GM18867 (cell line): Measurements from ENCODE around the gene ELOVL6.
"Not testable (repeated sequence)": the region's sequence is repeated elsewhere in the genome, so short reads cannot be mapped to it uniquely, and the experiment has no call there.

ENCODE experiments used
- ATAC-seq: cut with Tn5 transposase; IDR thresholded peaks from one replicate; pipeline ENCODE4 v1.9.1; 2021; ENCODE audit warnings: mild to moderate bottlenecking, moderate library complexity; ENCODE audit not compliant: unreplicated experiment

Gene ELOVL6

DNA sequence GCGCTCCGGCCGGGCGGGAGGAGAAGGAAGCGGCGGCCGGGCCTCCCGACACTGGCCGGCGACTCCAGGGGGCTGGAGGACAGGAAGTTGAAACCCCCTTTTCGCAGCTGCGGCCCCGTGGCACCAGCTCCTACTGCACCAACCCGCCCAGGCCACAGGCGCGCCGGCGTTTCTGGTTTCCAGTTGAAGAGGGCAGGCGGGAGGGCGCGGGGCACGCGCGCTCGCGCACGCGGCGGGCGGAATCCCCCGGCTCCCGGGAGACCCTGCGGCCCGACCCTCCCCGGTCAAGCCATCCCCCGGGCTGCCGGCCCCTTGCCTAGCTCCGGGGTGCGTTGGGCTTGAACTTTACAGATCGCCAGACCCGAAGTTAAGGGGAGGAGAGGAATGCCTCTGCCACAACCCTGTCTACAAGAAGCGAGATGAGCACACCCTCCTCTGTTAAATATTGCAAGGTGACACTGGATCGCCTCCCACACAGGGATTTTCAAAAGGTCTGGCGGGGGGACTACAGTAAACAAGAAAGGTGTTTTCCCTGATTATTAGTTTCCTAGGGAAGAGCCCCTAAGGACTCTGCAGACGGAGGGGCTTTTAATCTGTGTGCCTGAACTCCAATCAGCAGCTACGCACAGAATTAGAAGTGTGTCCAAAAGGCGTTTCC is 1.4 kb downstream of the ELOVL6 start:
- peak; percentile 36 for ATAC-seq

DNA sequence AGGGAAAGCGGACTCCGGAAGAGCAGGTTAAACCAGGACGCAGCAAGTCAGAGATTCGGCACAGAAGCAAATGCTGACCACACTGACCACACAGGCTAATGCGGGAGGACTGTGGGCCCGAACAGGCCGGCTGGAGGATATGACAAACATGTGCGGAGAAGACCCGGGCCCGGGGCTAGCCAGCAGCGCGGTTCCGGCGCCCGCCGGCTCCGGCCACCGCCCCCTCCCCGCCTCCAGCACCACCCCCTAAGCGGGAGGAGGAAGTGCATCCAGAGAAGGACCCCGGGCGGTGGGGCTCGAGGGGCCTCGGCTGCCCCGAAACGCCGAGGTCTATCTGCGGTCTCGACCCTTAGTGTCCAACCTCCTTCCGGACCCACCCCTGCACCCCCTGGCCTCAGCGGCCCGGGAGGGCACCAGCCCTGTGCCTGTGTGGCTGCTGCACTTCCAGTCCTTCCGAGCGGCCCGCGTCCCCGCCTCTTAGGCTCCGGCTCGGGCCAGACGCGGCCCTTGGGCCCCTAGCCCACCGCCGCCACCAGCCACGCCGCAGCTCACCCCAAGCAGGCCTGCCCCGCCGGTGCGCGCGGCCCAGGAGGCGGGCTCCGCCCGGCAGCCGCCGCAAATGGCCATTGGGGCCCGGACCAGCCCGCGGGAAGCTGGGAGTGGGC is 2.1 kb downstream of the ELOVL6 start:
- ATAC-seq: peak; percentile 35

DNA sequence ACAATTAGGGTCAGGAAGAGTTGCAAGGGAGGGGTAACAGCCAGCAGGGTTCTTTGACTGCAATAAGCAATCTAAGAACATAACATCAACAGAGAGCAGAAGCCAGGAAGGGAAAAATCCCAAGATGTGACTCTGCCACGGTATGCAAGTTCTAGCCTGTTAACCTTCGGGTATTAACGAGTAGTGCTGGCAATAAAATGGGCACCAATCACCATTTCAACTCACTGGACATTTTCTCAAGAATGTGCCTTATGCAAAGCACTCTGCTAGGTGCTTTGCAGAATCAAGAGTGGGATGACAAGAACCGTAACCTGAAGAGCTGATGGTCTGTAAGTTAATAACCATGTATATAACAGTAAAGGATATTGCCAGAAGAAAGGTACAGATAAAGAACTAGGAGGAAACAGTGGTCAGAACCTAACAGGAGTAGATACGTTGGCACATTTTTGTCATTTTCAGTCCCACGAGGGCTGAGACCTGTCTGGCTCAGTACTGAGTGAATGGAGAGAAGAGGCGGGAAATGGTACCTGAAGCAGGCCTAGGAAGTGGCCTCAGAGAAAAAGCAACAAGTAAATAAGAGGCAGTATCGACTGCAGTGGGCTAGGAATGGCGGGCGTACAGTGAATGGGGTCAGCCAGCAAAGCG is 2.7 kb downstream of the ELOVL6 start:
- ATAC-seq: peak; percentile 2

GRCh38 chr4:110193822-110194761 is 4.3 kb downstream of the ELOVL6 start:
- ATAC-seq: peak; percentile 71

GRCh38 chr4:110193287-110193686 is 5.1 kb downstream of the ELOVL6 start:
- ATAC-seq: not testable (repeated sequence)

DNA sequence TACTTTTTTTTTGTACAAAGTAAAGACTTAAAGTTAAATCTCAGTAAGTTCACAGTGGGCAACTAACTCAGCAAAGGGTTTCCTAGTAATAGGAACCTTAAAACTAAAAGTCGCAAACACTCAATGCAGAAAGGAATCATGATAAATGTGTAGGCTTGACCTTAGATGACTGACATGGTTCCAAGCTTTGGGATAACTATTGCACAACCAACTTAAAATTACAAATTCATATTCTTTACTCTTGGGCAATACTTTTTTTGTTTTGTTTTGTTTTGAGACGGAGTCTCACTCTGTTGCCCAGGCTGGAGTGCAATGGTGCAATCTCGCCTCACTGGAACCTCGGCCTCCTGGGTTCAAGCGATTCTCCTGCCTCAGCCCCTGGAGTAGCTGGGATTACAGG is 8.2 kb downstream of the ELOVL6 start:
- no peak for ATAC-seq

- no peak for ATAC-seq
Observed at GRCh38 chr4:110188113-110188512, 10.3 kb downstream of the ELOVL6 start.

DNA sequence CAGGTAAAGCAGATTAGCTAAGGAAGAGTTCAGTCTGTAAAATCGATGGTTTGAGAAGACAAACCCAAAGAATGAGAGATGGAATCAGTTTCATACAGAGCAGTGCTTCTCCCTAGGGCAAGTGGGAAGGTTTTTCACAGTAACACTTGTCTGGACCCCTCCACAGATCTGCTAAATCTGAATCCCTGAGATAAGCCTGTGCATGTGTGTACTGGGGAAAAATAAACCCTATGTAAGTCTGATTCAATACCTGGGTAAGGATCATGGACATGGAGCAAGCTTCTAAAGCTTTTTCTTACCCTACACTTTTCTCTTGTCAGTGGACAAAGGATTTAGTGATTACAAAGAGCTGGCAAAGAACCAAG is 13.6 kb downstream of the ELOVL6 start:
- no peak for ATAC-seq

- ATAC-seq: no peak
Observed at GRCh38 chr4:110184140-110184790, 14.2 kb downstream of the ELOVL6 start.

DNA sequence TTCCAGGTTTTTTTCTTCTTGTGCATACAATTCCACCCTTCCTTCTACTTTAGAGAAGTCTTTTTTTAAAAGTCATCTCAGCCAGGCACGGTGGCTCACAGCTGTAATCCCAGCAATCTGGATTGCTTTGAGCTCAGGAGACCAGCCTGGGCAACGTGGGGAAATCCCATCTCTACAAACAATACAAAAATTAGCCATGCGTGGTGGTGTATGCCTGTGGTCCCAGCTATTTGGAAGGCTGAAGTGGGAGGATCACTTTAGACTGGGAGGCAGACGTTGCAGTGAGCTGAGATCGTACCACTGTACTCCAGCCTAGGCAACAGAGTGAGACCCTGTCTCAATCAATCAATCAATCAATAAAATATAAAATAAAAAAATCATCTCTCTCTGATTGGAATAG is 14.8 kb downstream of the ELOVL6 start:
- ATAC-seq: no peak

DNA sequence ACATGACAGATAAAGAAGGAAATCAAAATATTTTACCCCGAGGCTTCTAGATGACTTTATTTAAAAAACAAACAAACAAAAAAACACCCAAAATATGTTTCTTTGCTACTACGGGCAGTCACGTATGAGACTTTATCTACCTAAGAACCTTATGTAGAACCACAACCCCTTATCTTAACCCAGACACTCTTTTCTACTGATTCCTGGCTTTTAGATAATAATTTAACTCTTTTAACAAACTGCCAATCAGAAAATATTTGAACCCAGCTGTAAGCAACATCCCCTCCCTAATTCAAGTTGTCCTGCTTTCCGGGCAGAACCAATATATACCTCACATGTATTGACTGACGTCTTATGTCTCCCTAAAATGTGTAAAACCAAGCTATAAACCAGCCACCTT is 15.4 kb downstream of the ELOVL6 start:
- no peak for ATAC-seq

DNA sequence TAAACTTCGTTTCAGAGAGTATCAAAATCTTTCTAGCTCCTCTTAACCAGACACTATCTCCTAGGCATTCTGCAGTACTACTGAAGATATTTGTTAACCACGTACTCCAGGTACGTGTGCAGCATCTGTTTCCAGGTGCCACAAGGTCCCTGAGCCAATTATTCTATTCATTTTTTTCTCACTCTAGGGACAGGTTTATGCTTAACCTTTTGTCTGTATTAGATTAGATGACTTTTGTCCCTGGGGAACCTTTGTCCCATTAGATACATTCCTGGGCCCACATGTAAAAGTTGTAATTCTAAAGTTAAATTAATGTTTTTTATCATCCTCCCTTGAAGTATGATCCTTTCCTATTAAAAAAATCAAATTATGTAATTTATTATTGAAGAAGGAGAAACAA is 16.5 kb downstream of the ELOVL6 start:
- ATAC-seq: no peak

- ATAC-seq: no peak
Observed at GRCh38 chr4:110175634-110176033, 22.8 kb downstream of the ELOVL6 start.

GRCh38 chr4:110172972-110173371 is 25.4 kb downstream of the ELOVL6 start:
- ATAC-seq: no peak

DNA sequence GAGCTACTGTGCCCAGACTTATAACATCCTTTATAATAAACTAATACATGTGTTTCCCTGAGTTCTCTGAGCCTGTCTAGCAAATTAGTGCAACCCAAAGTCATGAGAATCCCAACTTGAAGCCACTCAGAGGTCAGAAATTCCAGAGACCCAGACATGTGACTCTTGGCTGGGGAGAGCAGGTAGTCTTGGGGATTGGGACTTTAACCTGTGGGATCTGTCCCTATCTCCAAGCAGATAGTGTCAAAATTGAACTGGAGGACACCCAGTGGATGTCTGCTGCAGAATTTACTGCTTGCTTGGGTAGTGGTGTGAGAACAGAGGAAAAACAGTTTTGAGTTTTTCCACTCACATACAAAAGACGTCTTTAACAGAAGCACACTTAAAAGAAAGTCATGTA is 26.4 kb downstream of the ELOVL6 start:
- ATAC-seq: no peak

- no peak for ATAC-seq
Observed at GRCh38 chr4:110170861-110171260, 27.6 kb downstream of the ELOVL6 start.

DNA sequence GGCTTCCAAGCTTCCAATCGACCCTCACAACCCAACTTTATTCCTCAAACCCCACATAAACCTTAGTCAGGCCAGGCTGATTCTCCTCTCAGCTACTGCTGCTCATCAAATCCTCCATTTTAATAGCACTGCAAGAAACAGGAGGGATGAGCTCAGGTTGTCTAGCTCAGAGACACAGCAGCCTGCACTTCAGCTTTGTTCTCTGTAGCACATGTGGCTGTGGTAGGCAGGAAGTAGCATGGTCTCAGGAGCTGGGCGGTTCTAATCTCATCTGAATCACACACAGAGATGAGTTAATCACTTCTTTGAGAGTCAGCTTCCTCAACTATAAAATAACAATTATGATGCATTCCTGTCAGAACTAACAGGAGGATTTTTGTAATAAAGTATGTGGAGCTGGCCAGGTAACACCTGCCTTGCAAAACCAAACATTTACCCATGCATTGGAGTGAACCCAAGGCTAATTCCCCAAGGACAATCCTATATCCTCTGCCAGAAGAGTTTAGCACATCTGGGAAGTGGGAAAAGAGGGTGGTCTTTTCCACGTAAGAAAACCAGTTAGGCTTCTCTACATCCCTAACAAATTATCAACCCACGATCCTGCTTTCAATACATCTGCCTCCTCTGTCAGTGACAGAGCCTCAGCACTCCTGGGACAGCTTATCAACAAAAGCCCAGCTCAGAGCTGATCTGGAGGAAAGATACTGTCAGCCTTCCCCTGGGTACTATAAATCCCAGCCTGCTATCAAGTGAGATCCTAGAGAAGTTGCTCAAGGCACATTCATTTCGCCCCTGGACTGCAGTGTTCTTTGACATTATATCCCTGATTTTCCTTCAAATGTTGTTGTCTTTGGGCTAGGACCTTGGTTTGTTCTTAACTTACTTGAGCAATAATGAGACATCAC is 32.8 kb downstream of the ELOVL6 start:
- peak; percentile 77 for ATAC-seq

GRCh38 chr4:110164856-110165255 is 33.6 kb downstream of the ELOVL6 start:
- no peak for ATAC-seq

- ATAC-seq: no peak
Observed at GRCh38 chr4:110164251-110164650, 34.2 kb downstream of the ELOVL6 start.
